ENCODE data around the gene KLF6.

KLF6 gene

DNA sequence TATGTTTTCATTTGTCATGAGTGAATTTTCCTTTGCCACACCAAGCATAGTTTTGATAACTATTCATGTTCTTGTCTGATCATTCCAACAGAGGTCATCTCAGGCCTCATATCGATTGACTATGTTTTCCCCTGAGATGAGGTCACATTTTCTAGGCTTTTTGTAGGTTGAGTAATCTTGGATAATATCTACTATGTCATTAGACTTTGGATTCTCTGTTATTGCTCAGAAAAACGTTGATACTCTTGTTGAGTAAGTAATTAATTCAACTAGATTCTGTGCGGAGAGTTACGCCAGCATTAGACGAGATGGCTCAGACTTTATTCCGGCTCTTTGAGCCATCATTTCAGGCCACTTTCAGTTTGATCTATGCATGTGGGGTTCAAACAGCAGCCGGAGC, 57.7 kb downstream of the KLF6 start:
- no peak for DNase-seq

Data from CD4-positive, alpha-beta T cell treated with Interleukin-4 for 4 hours (primary cell).